Right renal cortex interstitium (tissue), 3 donors: Measurements from ENCODE around the gene SH3BP2. TPM values are rescaled to one million over a fixed set of nuclear protein-coding genes. Genes with fewer than 3 reads are reported as not detected.

Experiments used
- DNase-seq, 3 donors: peaks; one replicate each; pipeline ENCODE4 v3.0.0-alpha.2; 2013; ENCODE audit warnings: low read depth in 3 of 3, low spot score in 2 of 3
- polyA plus RNA-seq, 3 donors: library from polyadenylated mRNA; unstranded; fragments of 120-200 nt; gene quantifications; one replicate each; pipeline ENCODE4 v1.2.1, GENCODE V29; 2013; ENCODE audit not compliant: insufficient read length in 3 of 3

SH3BP2 gene, protein sequence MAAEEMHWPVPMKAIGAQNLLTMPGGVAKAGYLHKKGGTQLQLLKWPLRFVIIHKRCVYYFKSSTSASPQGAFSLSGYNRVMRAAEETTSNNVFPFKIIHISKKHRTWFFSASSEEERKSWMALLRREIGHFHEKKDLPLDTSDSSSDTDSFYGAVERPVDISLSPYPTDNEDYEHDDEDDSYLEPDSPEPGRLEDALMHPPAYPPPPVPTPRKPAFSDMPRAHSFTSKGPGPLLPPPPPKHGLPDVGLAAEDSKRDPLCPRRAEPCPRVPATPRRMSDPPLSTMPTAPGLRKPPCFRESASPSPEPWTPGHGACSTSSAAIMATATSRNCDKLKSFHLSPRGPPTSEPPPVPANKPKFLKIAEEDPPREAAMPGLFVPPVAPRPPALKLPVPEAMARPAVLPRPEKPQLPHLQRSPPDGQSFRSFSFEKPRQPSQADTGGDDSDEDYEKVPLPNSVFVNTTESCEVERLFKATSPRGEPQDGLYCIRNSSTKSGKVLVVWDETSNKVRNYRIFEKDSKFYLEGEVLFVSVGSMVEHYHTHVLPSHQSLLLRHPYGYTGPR
- polyA plus RNA-seq: 10 to 100 TPM; 21.7 to 28.4 (median 25.7) TPM

DNA sequence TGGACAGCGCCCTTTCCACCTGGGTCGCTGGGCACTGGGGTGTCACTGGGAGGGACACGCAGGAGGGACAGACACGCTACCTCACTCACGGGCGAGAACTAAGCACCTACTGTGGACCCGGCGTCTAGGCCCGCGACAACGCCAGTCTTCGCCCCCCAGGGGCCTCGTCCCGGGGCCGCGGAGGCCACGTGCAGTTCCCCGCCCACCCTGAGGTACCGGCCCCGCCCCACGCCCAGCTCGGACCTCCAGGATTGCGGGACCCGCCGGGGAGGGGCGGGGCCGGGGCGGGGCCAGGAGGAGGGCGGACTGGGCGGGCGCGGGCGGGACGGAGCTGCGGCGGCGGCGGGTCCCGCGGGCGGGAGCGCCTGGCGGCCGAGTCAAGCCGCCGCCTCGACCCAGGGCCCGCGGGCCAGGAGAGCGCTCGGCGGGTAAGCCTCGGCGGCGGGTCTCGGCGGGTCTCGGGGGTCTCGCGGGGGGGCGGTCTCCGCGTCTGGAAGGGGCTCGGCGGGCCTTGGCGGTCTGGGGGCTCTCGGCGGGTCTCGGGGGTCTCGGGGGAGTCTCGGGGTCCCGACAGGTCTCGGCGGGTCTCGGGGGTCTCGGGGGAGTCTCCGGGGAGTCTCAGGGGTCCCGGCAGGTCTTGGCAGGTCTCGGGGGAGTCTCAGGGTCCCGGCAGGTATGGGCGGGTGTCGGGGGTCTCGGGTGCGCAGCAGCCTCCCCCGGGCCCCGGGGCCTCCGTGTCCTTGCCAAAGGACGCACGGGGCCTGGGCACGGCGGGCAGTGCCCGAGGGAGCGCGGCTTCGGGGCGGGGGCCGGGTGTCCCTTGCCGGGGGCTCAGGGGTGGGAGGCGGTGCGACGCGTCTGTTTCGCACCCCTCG is at the start of gene SH3BP2:
Gene SH3BP2, plus strand, starts transcription at position 375 of the 875 bp plus-strand sequence. CDS start 27,533 bp downstream, outside the sequence.
- no peak for DNase-seq

DNA sequence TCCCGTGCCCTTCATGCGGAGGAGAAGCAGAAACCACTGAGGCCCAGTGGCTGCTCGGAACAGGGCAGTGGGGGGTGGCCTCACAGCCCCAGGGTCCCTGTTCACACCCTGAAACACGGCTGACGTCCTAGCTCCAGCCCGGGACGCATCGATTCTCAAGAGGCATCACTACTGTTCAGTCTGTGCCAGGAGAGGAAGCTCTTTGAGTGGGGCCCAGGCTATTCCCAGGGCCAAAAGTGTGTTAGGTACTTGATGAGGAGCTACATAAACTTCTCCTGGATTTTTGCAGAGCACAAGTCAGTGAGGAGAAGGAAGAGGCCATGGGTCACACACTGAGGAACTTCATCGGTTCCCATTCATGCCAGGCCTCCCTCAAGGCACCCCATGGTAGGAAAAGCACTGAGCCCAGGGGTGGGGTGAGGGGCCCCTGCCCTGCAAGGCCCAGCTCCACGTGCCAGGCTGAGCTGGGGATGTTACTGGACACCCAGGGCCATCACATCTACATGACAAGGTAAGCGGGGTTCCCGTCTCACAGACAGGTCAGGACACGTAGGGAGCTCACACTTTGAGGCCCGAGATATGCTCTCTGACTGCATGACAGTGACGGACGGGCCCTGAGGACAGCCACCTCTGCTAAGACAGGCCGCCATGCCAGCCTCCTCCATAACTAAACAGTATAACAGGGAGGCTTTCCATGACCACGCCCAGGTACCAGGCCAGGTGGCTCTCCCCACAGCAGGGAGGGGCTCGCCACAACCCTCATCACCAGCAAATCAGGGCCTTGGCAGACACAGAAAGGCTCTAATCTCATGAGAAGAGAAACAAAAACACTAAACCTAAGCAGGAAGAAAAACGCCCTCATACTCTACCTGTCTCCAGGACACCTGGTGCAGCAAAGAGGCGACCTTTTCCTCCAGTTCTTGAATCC is 49.1 kb upstream of the SH3BP2 start:
- DNase-seq: no peak

DNA sequence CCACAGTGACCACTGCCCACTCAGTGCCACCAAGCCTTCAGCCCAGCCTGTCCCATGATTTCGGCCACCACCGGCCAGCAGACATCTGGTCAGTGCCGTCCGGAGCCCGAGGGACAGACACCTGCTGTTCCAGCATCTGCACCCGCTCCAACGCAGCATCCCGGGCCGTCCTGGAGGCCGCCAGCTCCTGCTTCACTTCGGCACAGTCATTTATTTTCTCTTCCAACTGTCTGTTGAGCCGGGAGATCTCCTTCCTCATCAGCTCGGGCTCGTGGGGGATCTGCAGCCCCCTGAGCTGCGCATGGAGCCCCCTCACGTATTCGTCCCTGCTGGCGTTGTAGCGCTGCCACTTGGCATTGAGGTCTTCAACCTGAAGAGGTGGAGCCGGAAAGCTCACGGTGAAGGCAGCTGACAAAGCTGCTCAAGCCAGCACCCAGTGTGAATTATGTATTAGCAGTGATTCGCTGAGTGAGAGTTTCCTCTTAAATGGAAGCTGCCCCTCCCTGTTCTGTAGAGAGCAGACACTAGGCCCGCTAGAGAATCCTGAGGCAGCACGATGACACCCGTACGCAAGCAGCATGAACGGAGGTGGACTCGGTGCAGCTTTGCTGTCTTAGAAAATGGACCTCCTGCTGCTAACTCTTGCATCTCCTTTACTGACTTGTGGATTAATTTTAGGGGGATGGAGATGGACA is 48.2 kb upstream of the SH3BP2 start:
- DNase-seq: no peak

DNA sequence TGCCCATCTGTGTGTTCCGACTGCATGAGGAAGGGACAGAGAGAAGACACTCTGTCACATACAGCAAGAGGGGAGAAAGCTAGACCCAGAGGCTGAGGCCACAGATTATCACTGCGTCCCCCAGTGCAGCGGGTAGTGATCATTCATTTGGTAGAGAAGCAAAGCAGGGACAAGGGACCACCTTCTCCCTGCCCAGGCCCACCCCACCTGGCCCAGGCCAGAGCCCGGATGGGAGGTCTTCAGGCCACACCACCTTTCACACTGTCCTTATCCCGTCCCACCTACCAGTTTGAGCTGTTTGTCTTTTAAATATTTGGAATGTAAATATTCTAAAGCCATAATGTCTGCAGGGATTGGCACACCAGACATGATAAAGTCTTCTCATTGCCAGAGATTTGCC is 47.4 kb upstream of the SH3BP2 start:
- DNase-seq: no peak

DNA sequence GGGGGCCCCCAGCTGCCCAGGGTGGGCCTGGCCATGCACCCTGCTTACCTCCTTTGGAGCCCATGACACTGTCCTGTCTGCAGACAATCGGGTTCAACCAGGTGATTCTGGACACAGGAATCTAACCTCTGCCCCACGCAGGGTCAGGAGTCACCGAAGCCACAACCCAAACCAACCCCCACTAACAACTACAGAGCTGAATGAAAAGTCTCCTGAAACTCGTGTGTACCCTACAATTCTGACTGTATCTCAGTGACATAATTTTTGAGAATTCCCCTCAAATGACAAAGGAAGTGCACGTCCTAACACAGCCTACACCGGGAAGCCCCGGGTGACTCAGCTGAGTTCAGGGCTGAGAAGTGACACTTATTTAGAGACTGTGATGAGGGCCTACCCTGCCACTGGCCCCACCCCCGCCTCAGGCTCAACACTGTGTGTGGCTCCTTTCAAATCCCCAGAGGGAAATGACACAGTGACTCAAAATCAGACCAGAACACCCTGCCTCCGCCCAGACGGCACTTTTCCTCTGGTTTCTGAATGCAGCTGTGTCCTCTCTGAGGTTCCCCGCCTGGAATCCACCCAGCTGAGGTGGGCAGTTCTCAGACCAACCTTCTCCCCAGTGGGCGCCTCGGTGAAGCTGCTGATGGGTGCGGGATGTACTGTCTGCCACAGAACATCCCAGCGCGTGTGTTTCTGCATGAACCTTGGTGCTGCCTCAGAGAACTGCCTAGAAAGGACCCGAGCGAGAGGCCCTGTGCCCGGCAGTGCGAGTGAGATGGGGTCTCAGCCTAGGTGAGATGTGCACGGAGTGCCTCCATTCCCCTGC is 46.7 kb upstream of the SH3BP2 start:
- DNase-seq: no peak

DNA sequence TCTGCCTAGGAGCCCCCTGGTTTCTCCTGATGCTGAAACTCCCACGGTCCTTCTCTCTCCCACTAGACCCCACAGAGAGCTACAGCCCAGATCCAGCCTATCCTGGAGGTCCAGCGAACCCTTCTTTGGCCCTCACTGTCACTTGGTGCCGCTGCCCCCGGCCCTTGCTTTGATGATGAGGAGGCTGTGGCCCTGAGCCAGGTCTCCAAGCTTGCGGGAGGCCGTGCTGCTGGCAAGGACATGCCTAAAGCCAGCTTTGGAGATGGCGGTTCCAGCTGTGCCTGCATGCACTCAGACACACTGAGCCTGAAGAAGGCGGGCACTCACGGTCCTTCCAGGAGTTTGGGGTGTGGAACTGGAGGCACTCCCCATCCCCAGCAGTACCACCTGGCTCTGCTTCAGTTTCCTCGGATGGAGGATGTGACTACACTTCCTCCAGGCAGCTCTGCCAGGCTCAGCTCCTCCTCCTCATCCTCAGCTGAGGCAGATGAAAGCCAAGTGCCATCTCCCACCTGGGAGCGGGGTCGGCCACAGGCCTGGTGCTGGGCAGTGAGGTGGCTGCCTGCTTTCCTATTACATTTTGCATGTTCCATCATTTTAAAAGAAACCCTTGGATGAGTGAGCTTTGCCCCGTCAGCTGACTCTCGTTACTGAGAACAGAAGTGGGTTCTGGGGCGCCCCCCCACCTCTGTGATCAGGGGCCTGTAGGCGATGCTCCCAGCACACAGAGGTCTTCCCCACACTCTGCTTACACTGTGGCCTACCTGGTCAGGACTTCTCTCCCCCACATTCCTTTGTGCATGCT is 45.8 kb upstream of the SH3BP2 start:
- no peak for DNase-seq

DNA sequence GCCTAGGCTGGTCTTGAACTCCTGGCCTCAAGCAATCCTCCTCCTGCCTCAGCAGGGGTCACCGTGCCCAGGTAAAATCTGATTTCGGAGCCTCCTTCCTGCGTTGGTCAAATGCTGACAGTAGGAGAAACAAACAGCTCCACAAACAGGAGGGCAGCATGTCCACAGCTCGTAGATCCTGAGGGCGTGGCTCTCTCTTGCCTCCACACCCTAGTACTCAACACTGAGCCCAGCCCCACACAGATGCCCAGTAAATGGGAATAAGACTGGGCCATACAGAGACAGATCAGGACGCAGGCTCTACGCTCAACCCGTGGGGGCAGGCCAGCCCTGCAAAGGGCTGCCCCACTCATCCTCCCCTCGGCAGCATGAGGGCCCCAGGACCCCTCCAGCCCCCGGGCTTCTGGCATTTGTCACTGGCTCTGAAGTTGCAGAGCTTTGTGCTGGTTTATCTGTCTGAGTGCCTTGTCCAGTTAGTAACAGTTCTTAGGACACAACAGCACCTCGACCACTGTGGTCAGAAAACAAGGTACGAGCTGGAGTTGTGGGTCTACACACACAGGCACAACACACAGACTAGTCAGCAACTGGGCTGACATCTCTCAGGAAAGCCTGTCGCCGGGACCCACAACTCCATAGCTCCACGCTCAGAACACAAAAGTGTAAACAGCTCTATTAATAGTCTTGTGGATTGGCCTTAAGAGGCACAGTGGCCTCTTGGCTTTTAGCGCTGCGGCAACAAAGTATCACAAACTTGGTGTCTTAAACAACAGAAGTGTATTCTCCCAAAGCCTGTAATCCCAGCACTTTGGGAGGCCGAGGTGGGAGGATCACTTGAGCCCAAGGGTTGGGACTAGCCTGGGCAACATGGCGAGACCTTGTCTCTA is 41.9 kb upstream of the SH3BP2 start:
- DNase-seq: no peak

DNA sequence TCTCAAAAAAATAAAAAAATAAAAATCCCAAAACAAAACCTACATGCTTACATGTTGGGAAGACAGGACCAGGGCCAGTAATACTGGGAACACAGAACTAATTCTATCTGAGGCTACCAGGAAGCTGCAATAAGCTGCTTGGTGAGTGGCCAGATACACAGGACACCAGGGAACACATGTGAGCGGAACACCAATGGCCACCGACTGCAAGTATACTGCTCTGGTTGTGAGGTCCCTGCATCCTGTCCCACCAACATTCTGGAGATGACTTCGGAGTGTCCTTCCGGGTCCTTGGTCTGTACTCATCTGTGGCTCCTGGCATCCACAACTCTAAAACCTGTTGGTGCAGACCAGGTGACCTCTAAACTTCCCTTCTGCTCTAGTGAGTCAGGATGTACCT is 39.4 kb upstream of the SH3BP2 start:
- no peak for DNase-seq

DNA sequence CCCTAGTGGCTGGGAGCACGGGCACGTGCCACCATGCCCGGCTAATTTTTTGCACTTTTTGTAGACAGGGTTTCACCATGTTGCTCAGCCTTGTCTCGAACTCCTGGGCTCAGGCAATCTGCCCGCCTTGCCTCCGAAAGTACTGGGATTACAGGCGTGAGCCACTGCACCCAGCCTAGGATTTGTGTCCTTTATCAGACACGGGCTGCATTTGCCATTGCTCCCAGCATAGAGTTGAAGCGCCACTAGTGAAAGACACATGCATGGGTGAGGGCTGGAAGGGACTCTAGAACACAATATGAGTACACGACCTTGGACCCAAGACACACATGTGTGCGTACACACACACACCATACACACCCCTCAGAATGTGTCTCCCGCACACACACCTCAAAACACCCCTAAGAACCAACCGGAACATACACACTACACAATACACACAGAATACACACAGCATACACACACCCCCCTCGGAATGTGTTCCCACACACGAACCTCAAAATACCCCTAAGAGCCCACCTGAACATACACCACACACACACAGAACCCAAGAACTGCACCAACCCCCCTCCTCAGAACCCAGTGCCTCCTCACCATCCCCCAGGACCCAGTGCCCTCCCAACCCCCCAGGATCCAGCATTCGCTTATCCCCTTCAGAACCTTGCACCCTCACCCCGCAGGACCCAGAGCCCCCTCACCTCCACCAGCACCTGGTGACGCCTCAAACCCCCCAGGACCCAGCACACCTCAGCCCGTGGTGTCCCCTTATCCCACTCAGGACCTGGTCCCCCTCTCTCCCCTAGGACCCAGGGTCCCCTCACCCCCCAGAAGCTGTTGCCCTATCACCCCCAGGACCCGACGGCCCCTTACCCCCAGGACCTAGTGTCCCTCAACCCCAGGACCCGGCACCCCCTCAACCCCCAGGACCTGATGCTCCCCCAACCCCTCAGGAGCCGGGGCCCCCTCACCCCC is 37.8 kb upstream of the SH3BP2 start:
- DNase-seq: no peak

DNA sequence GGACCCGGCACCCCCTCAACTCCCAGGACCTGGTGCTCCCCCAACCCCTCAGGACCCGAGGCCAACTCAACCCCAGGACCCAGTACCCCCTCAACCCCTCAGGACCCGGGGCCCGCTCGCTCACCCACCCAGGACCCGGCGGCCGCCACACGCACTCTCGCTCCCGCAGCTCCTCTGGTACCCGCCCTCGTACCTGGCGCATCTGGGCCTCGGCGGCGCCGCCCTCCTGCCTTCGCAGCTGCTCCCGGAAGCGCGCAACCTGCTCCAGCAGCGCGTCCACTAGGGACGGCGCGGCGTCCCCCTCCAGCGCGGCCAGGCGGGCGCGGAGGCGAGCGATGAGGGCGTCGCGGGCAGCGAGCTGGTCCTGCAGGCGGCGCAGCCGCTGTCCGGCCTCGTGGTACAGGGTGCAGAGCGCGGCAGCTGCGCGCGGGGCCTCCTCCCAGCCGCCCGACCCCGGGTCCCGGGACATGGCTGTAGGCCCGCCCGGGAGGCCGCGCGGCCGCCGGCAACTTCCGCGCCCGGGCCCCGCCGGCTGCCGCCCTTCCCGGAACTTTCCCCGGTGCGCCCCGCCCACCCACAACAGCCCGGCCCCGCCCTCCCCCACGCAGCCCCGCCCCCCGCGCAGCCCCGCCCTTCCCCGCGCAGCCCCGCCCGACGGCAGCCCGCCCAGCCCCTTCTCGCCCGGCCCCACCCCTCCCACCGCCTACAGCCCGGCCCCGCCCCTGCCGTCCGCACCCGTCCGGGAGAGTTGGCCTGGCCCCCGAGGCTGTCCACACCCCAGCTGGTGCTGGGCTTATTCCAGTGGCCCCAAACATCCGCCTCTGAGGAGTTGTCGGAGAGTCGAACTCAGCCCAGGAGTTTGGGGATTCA is 36.8 kb upstream of the SH3BP2 start, which contains the start of gene TNIP2:
Gene TNIP2, minus strand, starts transcription at position 516 of the 870 bp plus-strand sequence. Its CDS starts 47 bp downstream, at position 469.
- DNase-seq: peak; percentile 38 to 43 (median 42)

DNA sequence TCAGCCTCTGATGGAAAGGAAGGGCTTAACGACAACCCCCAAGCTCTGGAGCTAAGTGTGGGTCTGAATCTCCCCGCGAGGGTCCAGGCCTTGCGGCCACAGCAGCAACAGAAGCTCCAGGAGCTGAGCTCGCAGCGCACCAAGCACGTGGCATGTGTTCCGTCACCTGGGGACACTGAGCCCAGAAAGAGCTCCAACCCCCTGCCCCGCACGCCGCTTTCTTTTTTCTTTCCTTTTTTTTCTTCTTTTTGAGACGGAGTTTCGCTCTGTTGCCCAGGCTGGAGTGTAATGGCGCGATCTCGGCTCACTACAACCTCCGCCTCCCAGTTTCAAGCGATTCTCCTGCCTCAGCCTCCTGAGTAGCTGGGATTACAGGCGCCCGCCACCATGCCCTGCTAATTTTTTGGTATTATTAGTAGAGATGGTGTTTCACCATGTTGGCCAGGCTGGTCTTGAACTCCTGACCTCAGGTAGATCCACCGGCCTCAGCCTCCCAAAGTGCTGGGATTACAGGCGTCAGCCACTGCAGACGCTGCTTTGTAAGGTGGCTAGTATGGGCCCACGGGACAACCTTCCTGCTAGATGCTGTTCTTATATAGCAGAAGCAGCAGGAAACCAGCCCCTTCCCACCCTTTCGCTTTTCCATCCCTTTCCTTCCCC is 36.1 kb upstream of the SH3BP2 start:
- no peak for DNase-seq

DNA sequence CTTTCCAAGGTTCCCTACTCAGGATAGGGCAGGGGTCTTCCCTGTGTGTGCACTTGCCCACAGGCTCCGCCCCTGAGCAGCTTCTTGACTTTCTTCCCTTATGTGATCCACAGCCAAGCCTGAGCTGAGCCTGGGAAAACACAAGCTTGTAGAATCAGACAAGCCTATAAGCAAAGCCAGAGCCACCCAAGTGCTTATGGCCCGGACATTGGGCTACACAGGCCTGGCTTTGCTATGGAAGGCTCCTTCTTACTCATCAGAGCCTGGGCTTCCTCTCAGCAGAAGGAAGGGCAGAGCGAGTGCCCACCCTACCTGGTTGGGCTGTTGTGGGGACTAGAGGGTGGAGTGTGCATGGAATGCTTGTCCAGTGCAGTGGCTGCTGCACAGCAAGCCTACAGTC is 35.5 kb upstream of the SH3BP2 start:
- DNase-seq: no peak

DNA sequence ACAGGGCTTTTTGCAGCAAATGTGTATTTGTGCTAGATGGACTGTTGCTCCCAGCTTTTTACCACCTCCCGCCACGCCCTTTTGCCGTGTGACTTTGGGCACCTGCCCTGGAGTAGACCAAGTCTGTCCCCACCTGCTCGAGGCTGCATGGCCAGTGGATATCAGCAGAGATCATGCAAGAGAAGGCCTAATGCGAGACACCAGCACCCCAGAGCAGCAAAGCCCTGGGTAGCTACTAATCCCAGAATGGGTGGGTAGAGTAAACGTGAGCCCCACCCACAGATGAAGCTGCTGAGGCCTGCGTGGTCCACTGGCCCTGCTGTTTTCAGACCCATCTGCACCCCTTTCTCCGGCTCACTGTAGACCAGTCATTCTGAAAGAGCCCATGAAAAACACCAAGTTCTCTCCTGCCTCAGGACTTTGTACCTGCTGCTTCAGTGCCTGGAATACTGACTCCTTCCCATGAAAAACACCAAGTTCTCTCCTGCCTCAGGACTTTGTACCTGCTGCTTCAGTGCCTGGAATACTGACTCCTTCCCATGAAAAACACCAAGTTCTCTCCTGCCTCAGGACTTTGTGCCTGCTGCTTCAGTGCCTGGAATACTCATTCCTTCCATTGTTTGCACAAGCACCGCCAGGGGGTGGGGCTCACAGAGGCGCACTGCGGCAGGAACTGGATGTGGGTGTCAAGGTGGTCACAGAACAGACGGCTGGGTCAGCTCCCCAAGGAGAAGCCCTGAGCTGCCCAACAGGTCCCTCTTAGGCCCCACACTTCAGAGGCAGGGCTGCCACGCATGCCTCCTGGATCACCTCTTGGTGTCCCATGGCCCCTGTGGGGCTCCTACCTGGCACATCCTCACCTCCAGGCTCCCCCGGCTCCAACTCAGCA is 31.6 kb upstream of the SH3BP2 start:
- DNase-seq: no peak
